Measurements from ENCODE around the gene MED4. TPM values are rescaled to one million over a fixed set of nuclear protein-coding genes. Genes with fewer than 3 reads are reported as not detected.

MED4 gene
- total and polyA plus RNA-seq, 2 experiments from 2014 or later: 29.0 to 92.5 TPM

- Histone ChIP-seq H3K4me2 (peak overlapping the region; percentile 70), H3K27me3 (ENCODE audit: insufficient read depth) (no peaks in the 10 kb centered on the region), H3K36me3 (ENCODE audit: insufficient read depth) (0 out of 2 replicates have a peak, but pooled peaks cover 5% of the 10 kb centered on the region), H3K27ac (ENCODE audit: low read depth) (peak overlapping the region; percentile 93), H3K4me3 (peak overlapping the region; percentile 49), H3K79me2 (replicated peaks; ENCODE audit: insufficient read depth) (peaks cover 27% of the 10 kb centered on the region), H3F3A (replicated peaks; ENCODE audit: low read depth) (0 out of 2 replicates have a peak, but pooled peaks cover 2% of the 10 kb centered on the region), H4K20me1 (replicated peaks; ENCODE audit: insufficient read depth) (no peaks in the 10 kb centered on the region), H3K4me1 (ENCODE audit: insufficient read depth) (peaks cover 18% of the 10 kb centered on the region), H2AFZ (no peak overlapping the region), H3K9me2 (ENCODE audit: insufficient read depth) (no peaks in the 10 kb centered on the region)
- TF ChIP-seq ZNF462 (CRISPR knock-in tag; IDR thresholded peaks at IDR 0.05) (no peak), JUNB (IDR thresholded peaks at IDR 0.05; ENCODE audit: unreplicated experiment) (no peak), EZH2 (IDR thresholded peaks at IDR 0.05; ENCODE audit: low read depth, unreplicated experiment) (no peak), NANOG (IDR thresholded peaks at IDR 0.05; ENCODE audit: borderline replicate concordance) (no peak), ZNF331 (CRISPR knock-in tag; IDR thresholded peaks at IDR 0.05; ENCODE audit: low read depth) (no peak)
- ATAC-seq (peak; percentile 9; the same call in 2 of the 3 replicates), DNase-seq (ENCODE audit: low spot score) (peak; percentile 18)
- peaks cover 18% of the 10 kb centered on the region for H3K4me1 Mint-ChIP-seq
- peak overlapping the region; percentile 88 for H3K4me3 Mint-ChIP-seq
- peaks cover 10% of the 10 kb centered on the region; the same call in 2 of the 3 replicates for H3K9me3 Mint-ChIP-seq
- peaks cover 49% of the 10 kb centered on the region for H3K36me3 Mint-ChIP-seq (ENCODE audit: low read depth)
- H3K27ac Mint-ChIP-seq: peak overlapping the region; percentile 99
- peaks cover 18% of the 10 kb centered on the region for H3K27me3 Mint-ChIP-seq (ENCODE audit: insufficient read depth, low read depth, poor library complexity)
Measured at GRCh38 chr13:48038761-48039160, 56.1 kb downstream of the MED4 start.
